ENCODE data around the gene NDUFA9.

DNA sequence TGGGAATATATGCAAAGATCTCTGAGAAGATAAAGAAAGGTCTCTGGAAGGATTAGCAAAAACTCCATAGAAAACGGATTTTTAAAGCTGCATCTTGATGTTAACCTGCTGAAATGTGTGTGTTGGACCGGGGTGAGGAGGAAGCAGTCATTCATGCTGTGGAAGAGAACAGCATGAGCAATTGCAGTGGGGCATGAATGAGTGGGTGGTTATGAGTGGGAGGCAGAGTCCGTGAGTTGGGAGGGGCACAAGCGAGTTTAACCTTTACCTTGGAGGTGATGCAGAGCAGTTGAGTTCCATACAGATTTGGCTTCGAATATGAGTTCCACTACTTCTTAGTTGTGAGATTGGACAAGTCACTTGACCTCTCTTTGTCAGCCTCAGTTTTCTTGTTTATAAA lies 41.8 kb downstream of the NDUFA9 start:
- TF ChIP-seq, protein P1, sequence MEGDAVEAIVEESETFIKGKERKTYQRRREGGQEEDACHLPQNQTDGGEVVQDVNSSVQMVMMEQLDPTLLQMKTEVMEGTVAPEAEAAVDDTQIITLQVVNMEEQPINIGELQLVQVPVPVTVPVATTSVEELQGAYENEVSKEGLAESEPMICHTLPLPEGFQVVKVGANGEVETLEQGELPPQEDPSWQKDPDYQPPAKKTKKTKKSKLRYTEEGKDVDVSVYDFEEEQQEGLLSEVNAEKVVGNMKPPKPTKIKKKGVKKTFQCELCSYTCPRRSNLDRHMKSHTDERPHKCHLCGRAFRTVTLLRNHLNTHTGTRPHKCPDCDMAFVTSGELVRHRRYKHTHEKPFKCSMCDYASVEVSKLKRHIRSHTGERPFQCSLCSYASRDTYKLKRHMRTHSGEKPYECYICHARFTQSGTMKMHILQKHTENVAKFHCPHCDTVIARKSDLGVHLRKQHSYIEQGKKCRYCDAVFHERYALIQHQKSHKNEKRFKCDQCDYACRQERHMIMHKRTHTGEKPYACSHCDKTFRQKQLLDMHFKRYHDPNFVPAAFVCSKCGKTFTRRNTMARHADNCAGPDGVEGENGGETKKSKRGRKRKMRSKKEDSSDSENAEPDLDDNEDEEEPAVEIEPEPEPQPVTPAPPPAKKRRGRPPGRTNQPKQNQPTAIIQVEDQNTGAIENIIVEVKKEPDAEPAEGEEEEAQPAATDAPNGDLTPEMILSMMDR (IDR thresholded peaks at IDR 0.05) = no peak
- TF ChIP-seq POLR2AphosphoS5 (IDR thresholded peaks at IDR 0.05) (no peak), POLR2A (IDR thresholded peaks at IDR 0.05; ENCODE audit: low read depth) (no peak)
